ENCODE measurements around the gene RSF1.

DNA sequence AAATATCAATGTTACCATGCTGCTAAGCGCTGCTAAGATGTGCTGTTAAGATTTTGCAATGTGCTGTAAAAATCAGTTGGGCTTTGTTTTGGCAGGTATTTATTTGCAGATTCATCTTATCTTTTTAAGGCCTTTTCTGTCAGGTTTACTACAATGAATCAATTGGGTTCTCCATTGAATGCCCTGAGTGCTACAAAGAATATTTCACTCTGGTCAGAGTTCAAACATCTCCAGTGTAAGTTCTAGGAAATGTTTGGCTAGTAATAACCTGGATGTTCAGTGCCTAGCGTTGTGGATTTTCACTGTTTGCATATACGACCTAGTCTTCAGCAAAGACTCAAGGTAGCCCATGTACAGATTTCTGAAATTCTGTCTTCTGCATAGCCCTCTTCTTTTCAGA lies 36.0 kb downstream of the RSF1 start:
- TF ChIP-seq, protein P1, sequence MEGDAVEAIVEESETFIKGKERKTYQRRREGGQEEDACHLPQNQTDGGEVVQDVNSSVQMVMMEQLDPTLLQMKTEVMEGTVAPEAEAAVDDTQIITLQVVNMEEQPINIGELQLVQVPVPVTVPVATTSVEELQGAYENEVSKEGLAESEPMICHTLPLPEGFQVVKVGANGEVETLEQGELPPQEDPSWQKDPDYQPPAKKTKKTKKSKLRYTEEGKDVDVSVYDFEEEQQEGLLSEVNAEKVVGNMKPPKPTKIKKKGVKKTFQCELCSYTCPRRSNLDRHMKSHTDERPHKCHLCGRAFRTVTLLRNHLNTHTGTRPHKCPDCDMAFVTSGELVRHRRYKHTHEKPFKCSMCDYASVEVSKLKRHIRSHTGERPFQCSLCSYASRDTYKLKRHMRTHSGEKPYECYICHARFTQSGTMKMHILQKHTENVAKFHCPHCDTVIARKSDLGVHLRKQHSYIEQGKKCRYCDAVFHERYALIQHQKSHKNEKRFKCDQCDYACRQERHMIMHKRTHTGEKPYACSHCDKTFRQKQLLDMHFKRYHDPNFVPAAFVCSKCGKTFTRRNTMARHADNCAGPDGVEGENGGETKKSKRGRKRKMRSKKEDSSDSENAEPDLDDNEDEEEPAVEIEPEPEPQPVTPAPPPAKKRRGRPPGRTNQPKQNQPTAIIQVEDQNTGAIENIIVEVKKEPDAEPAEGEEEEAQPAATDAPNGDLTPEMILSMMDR (conservative IDR thresholded peaks at IDR 0.05) = no peak
- TF ChIP-seq ZFX (IDR thresholded peaks at IDR 0.05) = no peak

All from C4-2B (cell line).